ENCODE data around the gene ZC3HAV1L. TPM values are rescaled to one million over a fixed set of nuclear protein-coding genes. Genes with fewer than 3 reads are reported as not detected.

ZC3HAV1L gene
- total RNA-seq, 1 experiment from 2014 or later = 11.8 TPM

GRCh38 chr7:139018910-139019309 lies 16.9 kb downstream of the ZC3HAV1L start:
- H3K4me3 ChIP-seq (replicated peaks in 1 of 2; ENCODE audit: low read depth in 1 of 2, low read length in 2 of 2) = no peak overlapping the region
- H3K9me3 ChIP-seq (ENCODE audit: control insufficient read depth in 1 of 2, insufficient read depth in 1 of 2, low read depth in 1 of 2, low read length in 2 of 2) = no peaks in the 10 kb centered on the region
- BruUV-seq (replicated peaks) = no TSS peak
- ChIA-PET CTCF (interaction anchor here (0.8 to 2.7 kb wide), 2 partner anchors 9 to 56 kb away, joined by 3 to 21 read pairs; no protein-coding TSS in a partner anchor), RAD21 (ENCODE audit: low non-redundant PET in 1 of 2, low total read pairs in 2 of 2, uncharacterized antibody in 2 of 2, unreplicated experiment in 2 of 2) (no interaction called here), POLR2A (no interaction called here)
- peaks cover 15 to 21% of the 10 kb centered on the region in 2 experiments for H3K36me3 ChIP-seq (ENCODE audit: control insufficient read depth in 1 of 2, insufficient read depth in 2 of 2, low read length in 2 of 2)
- no peaks in the 10 kb centered on the region for H3K27me3 ChIP-seq (ENCODE audit: insufficient read depth, low read length)
- DNase-seq (ENCODE audit: low read depth, low spot score) (no peak), ATAC-seq (no peak)
- TF ChIP-seq FOSL1 (IDR thresholded peaks at IDR 0.05; ENCODE audit: low read depth) (no peak), ELF1 (IDR thresholded peaks at IDR 0.05; ENCODE audit: borderline replicate concordance, low read depth) (no peak), POLR2A (IDR thresholded peaks at IDR 0.05; ENCODE audit: borderline replicate concordance, extremely low read depth, insufficient read depth, insufficient read length) (no peak), ZFX (IDR thresholded peaks at IDR 0.05) (no peak), SP1 (IDR thresholded peaks at IDR 0.05; ENCODE audit: low read depth) (no peak), CBX3 (IDR thresholded peaks at IDR 0.05; ENCODE audit: low read depth) (no peak), EZH2phosphoT487 (IDR thresholded peaks at IDR 0.05; ENCODE audit: borderline replicate concordance) (no peak), CTCF (IDR thresholded peaks at IDR 0.05 in 2 of 3, conservative IDR thresholded peaks at IDR 0.05 in 1 of 3; ENCODE audit: borderline replicate concordance in 1 of 3, insufficient read depth in 1 of 3, low read depth in 2 of 3, low read length in 2 of 3) (no peak), ATF3 (IDR thresholded peaks at IDR 0.05) (no peak), MAX (IDR thresholded peaks at IDR 0.05) (no peak), EZH2 (IDR thresholded peaks at IDR 0.05) (no peak)
- H3K9ac ChIP-seq (ENCODE audit: low read length) = no peak overlapping the region
- no peaks in the 10 kb centered on the region for H4K20me1 ChIP-seq (ENCODE audit: insufficient read depth)
- H3K27ac ChIP-seq (ENCODE audit: low read depth, low read length) = no peak overlapping the region
- no peak overlapping the region for H2AFZ ChIP-seq (ENCODE audit: low read depth, low read length, poor library complexity, severe bottlenecking)
- H3K9me2 ChIP-seq (ENCODE audit: insufficient read depth) = no peaks in the 10 kb centered on the region
- intact Hi-C loops (cut with micrococcal nuclease) = no loop called here
- no peaks in the 10 kb centered on the region for H3K4me1 ChIP-seq (ENCODE audit: control insufficient read depth in 1 of 2, insufficient read depth in 2 of 2, low read length in 2 of 2)
- H3K4me2 ChIP-seq (ENCODE audit: low read length) = no peak overlapping the region
- H3K79me2 ChIP-seq (ENCODE audit: insufficient read depth, low read length) = no peaks in the 10 kb centered on the region
